SK-N-SH (cell line): ENCODE measurements around the gene FAM234A.

Experiments used
- EP300 ChIP-seq, 2 experiments: IDR thresholded peaks; 2 replicates each; pipeline versions ENCODE4 v1.4.0 to v1.6.1; 2012; ENCODE audit warnings: borderline replicate concordance in 1 of 2, low read depth in 1 of 2, low read length in 1 of 2
- EZH2phosphoT487 ChIP-seq: fragments of 200-600 bp; sonication (generic); IDR thresholded peaks from 2 replicates; pipeline ENCODE4 v1.6.1; 2017; ENCODE audit warnings: low read depth, mixed run types, mild to moderate bottlenecking, antibody characterized with exemption, moderate library complexity, borderline replicate concordance
- FOXM1 ChIP-seq: IDR thresholded peaks from 2 replicates; pipeline ENCODE4 v1.4.0; 2012; ENCODE audit warnings: low read depth, mild to moderate bottlenecking
- MAX ChIP-seq: IDR thresholded peaks from 2 replicates; pipeline ENCODE4 v1.4.0; 2012; ENCODE audit warnings: low read depth
- MXI1 ChIP-seq: IDR thresholded peaks from 2 replicates; pipeline ENCODE4 v1.6.1; 2012; ENCODE audit warnings: mild to moderate bottlenecking, low read depth, low read length, improper control_type of control experiment
- NFIC ChIP-seq: IDR thresholded peaks from 2 replicates; pipeline ENCODE4 v1.4.0; 2012; ENCODE audit warnings: borderline replicate concordance
- NRF1 ChIP-seq: IDR thresholded peaks from 2 replicates; pipeline ENCODE4 v1.6.1; 2012; ENCODE audit warnings: low read depth, mild to moderate bottlenecking, low read length
- POLR2AphosphoS5 ChIP-seq: IDR thresholded peaks from 2 replicates; pipeline ENCODE4 v1.6.1; 2012; ENCODE audit warnings: low read depth, low read length
- TF ChIP-seq, protein P1 (sequence below): fragments of 200-600 bp; sonication (generic); IDR thresholded peaks from 2 replicates; pipeline ENCODE4 v1.6.1; 2017; ENCODE audit warnings: antibody characterized with exemption, mild to moderate bottlenecking, moderate library complexity
- TF ChIP-seq, protein P2 (sequence below): IDR thresholded peaks from 2 replicates; pipeline ENCODE4; 2012
- TF ChIP-seq, protein P3 (sequence below): IDR thresholded peaks from 2 replicates; pipeline ENCODE4 v1.6.1; 2012; ENCODE audit warnings: mild to moderate bottlenecking, low read depth, low read length, moderate library complexity

- TF ChIP-seq EP300 (IDR thresholded peaks at IDR 0.05; ENCODE audit: borderline replicate concordance in 1 of 2, low read depth in 1 of 2, low read length in 1 of 2) (no peak), NRF1 (no peak), FOXM1 (no peak), EZH2phosphoT487 (no peak), POLR2AphosphoS5 (no peak), NFIC (no peak), MXI1 (no peak), MAX (no peak)
- TF ChIP-seq, protein P1, sequence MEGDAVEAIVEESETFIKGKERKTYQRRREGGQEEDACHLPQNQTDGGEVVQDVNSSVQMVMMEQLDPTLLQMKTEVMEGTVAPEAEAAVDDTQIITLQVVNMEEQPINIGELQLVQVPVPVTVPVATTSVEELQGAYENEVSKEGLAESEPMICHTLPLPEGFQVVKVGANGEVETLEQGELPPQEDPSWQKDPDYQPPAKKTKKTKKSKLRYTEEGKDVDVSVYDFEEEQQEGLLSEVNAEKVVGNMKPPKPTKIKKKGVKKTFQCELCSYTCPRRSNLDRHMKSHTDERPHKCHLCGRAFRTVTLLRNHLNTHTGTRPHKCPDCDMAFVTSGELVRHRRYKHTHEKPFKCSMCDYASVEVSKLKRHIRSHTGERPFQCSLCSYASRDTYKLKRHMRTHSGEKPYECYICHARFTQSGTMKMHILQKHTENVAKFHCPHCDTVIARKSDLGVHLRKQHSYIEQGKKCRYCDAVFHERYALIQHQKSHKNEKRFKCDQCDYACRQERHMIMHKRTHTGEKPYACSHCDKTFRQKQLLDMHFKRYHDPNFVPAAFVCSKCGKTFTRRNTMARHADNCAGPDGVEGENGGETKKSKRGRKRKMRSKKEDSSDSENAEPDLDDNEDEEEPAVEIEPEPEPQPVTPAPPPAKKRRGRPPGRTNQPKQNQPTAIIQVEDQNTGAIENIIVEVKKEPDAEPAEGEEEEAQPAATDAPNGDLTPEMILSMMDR: no peak
- TF ChIP-seq, protein P2, sequence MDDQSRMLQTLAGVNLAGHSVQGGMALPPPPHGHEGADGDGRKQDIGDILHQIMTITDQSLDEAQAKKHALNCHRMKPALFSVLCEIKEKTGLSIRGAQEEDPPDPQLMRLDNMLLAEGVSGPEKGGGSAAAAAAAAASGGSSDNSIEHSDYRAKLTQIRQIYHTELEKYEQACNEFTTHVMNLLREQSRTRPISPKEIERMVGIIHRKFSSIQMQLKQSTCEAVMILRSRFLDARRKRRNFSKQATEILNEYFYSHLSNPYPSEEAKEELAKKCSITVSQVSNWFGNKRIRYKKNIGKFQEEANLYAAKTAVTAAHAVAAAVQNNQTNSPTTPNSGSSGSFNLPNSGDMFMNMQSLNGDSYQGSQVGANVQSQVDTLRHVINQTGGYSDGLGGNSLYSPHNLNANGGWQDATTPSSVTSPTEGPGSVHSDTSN: no peak
- TF ChIP-seq, protein P3, sequence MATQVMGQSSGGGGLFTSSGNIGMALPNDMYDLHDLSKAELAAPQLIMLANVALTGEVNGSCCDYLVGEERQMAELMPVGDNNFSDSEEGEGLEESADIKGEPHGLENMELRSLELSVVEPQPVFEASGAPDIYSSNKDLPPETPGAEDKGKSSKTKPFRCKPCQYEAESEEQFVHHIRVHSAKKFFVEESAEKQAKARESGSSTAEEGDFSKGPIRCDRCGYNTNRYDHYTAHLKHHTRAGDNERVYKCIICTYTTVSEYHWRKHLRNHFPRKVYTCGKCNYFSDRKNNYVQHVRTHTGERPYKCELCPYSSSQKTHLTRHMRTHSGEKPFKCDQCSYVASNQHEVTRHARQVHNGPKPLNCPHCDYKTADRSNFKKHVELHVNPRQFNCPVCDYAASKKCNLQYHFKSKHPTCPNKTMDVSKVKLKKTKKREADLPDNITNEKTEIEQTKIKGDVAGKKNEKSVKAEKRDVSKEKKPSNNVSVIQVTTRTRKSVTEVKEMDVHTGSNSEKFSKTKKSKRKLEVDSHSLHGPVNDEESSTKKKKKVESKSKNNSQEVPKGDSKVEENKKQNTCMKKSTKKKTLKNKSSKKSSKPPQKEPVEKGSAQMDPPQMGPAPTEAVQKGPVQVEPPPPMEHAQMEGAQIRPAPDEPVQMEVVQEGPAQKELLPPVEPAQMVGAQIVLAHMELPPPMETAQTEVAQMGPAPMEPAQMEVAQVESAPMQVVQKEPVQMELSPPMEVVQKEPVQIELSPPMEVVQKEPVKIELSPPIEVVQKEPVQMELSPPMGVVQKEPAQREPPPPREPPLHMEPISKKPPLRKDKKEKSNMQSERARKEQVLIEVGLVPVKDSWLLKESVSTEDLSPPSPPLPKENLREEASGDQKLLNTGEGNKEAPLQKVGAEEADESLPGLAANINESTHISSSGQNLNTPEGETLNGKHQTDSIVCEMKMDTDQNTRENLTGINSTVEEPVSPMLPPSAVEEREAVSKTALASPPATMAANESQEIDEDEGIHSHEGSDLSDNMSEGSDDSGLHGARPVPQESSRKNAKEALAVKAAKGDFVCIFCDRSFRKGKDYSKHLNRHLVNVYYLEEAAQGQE: no peak
Measured at GRCh38 chr16:314351-314750, 79.7 kb downstream of the FAM234A start.
